DND-41 (cell line): Measurements from ENCODE around the gene HAUS6.

Experiments
- EZH2 ChIP-seq: IDR thresholded peaks from 3 replicates; pipeline ENCODE4 v1.6.1; 2012; ENCODE audit warnings: borderline replicate concordance, low read depth, mild to moderate bottlenecking, moderate library complexity, low read length, inconsistent platforms; ENCODE audit not compliant: severe bottlenecking
- TF ChIP-seq, protein P1 (sequence below): IDR thresholded peaks from 2 replicates; pipeline ENCODE4 v1.5.1; 2012; ENCODE audit warnings: borderline replicate concordance, low read length, moderate library complexity, mild to moderate bottlenecking; ENCODE audit not compliant: poor library complexity, severe bottlenecking; ENCODE audit errors: extremely low read depth

DNA sequence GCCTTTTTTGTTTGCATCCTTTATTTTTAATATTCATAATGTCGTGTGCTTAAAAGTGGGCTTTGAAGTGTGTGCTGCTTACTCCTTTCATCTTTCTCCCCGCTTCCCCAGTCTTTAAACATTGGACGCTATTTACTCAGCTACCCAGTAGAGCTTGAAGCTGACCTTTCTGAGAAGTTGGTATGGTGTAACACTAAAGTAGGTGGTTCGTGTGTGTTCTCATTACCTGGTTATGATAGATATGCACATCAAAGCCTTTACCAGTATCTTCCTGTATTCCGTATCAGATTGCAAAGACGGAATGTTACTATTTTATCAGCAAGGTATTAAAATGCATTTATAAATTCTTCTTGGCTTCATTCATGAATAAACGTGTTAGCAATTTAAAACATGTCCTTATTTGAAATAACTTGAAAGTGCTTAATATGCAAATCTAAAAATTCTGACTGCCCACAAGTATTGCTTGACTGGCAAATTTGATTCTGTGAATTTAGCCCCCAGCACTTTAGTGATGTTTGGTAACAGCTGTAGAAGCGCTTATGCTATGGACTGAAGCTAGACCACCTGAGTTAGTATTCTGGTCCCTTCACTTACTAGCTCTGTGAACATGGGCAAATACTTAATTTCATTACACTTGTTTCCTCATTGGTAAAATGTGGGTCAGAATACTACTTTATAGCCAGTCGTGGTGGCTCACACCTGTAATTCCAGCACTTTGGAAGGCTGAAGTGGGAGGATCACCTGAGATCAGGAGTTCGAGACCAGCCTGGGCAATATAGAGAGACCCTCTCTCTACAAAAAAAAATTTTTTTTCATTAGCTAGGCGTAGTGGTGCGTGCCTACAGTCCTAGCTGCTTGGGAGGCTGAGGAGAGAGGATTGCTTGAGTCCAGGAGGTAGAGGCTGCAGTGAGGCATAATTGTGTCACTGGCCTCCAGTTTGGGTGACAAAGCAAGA is 51.8 kb downstream of the HAUS6 start:
- TF ChIP-seq, protein P1, sequence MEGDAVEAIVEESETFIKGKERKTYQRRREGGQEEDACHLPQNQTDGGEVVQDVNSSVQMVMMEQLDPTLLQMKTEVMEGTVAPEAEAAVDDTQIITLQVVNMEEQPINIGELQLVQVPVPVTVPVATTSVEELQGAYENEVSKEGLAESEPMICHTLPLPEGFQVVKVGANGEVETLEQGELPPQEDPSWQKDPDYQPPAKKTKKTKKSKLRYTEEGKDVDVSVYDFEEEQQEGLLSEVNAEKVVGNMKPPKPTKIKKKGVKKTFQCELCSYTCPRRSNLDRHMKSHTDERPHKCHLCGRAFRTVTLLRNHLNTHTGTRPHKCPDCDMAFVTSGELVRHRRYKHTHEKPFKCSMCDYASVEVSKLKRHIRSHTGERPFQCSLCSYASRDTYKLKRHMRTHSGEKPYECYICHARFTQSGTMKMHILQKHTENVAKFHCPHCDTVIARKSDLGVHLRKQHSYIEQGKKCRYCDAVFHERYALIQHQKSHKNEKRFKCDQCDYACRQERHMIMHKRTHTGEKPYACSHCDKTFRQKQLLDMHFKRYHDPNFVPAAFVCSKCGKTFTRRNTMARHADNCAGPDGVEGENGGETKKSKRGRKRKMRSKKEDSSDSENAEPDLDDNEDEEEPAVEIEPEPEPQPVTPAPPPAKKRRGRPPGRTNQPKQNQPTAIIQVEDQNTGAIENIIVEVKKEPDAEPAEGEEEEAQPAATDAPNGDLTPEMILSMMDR = no peak
- TF ChIP-seq EZH2 = no peak
